ENCODE measurements around the gene OR56B4. TPM values are rescaled to one million over a fixed set of nuclear protein-coding genes. Genes with fewer than 3 reads are reported as not detected.
"Not testable (repeated sequence)": the region's sequence is repeated elsewhere in the genome, so short reads cannot be mapped to it uniquely, and the experiment has no call there.

Gene OR56B4
- total RNA-seq, 2 experiments from 2014 or later: not detected

- Mint-ChIP-seq H3K4me3 (no peak overlapping the region), H3K36me3 (no peaks in the 10 kb centered on the region), H3K27ac (no peak overlapping the region), H3K27me3 (peaks cover 2% of the 10 kb centered on the region), H3K4me1 (ENCODE audit: low read depth) (no peaks in the 10 kb centered on the region), H3K9me3 (no peaks in the 10 kb centered on the region)
- no peak for DNase-seq
- ChIA-PET POLR2A (no interaction called here), CTCF (no interaction called here)
- intact Hi-C loops (cut with micrococcal nuclease): no loop called here
Observed at GRCh38 chr11:6110011-6110410, 2.5 kb downstream of the OR56B4 start.

DNA sequence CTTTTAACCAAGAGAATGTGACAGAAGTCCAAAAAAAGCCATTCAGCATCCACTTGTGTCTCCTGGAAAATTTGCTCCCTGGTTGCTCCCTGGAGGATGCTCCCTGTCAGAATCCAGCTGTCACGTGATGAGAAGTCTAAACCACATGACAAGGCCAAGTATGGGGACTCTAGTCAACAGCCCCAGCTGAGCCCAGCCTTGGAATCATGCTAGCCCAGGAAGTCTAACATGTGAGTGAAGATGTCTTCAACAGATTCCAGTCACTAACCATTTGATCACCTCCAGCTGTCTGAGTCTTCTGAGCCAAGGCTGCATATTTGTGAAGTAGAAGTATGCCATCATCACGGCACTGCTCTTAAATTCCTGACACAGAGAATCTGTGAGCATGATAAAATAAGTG lies 4.2 kb downstream of the OR56B4 start:
- H3K4me3 Mint-ChIP-seq: no peak overlapping the region
- CTCF ChIA-PET: no interaction called here
- POLR2A ChIA-PET: no interaction called here
- H3K36me3 Mint-ChIP-seq: no peaks in the 10 kb centered on the region
- H3K9me3 Mint-ChIP-seq: no peaks in the 10 kb centered on the region
- intact Hi-C loops (cut with micrococcal nuclease): no loop called here
- peaks cover 2% of the 10 kb centered on the region for H3K27me3 Mint-ChIP-seq
- H3K4me1 Mint-ChIP-seq (ENCODE audit: low read depth): no peaks in the 10 kb centered on the region
- no peak for DNase-seq
- no peak overlapping the region for H3K27ac Mint-ChIP-seq

GRCh38 chr11:6116638-6117037 lies 9.2 kb downstream of the OR56B4 start:
- Mint-ChIP-seq H3K4me3 (no peak overlapping the region), H3K27ac (no peak overlapping the region), H3K9me3 (peaks cover 10% of the 10 kb centered on the region), H3K36me3 (no peaks in the 10 kb centered on the region), H3K4me1 (ENCODE audit: low read depth) (no peaks in the 10 kb centered on the region), H3K27me3 (peaks cover 8% of the 10 kb centered on the region)
- no peak for DNase-seq
- POLR2A ChIA-PET: no interaction called here
- CTCF ChIA-PET: interaction anchor here (0.7 kb wide), 1 partner anchor 220 kb away, joined by 4 read pairs; no protein-coding TSS in a partner anchor
- intact Hi-C loops (cut with micrococcal nuclease): no loop called here

- no peak for DNase-seq
- Mint-ChIP-seq H3K27ac (no peak overlapping the region), H3K9me3 (peaks cover 2% of the 10 kb centered on the region), H3K4me3 (no peak overlapping the region), H3K36me3 (no peaks in the 10 kb centered on the region), H3K4me1 (ENCODE audit: low read depth) (no peaks in the 10 kb centered on the region), H3K27me3 (no peaks in the 10 kb centered on the region)
- ChIA-PET POLR2A (no interaction called here), CTCF (no interaction called here)
- intact Hi-C loops (cut with micrococcal nuclease): no loop called here
Observed at GRCh38 chr11:6124245-6124644, 16.8 kb downstream of the OR56B4 start.

DNA sequence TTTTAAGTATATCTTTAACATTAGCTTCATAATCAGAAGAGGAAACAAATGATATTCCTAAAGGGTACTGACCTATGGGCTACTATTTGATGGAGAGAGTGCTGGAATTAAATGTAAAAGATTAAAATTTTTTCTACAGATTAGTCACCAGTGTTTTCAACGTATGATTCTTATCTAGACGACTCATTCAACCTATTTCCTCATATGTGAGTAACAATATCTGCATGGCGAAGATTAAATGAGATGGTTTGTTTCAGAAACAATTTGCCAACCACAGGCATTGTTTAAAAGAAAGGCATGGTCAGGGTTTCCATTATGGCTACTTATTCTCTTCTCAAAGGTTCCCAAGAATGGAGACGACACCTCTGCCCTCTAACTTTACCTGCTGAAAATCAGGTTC lies 20.4 kb downstream of the OR56B4 start:
- Mint-ChIP-seq H3K27me3 (no peaks in the 10 kb centered on the region), H3K36me3 (no peaks in the 10 kb centered on the region), H3K9me3 (no peaks in the 10 kb centered on the region), H3K27ac (no peak overlapping the region), H3K4me1 (ENCODE audit: low read depth) (no peaks in the 10 kb centered on the region), H3K4me3 (no peak overlapping the region)
- intact Hi-C loops (cut with micrococcal nuclease): no loop called here
- DNase-seq: no peak
- POLR2A ChIA-PET: no interaction called here
- CTCF ChIA-PET: no interaction called here

DNA sequence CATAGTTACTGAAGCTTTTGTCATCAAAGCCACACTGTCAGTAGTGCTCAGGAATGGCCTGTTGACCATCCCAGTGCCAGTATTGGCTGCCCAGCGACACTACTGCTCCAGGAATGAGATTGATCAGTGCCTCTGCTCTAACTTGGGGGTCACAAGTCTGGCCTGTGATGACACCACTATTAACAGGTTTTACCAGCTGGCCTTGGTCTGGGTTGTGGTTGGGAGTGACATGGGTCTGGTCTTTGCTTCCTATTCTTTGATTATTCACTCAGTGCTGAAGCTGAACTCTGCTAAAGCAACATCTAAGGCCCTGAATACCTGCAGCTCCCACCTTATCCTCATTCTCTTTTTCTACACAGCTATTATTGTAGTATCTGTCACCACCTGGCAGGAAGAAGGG lies 21.5 kb downstream of the OR56B4 start:
- CTCF ChIA-PET: interaction anchor here (0.8 kb wide), 1 partner anchor 131 kb away, joined by 3 read pairs; no protein-coding TSS in a partner anchor
- no peaks in the 10 kb centered on the region for H3K9me3 Mint-ChIP-seq
- no peaks in the 10 kb centered on the region for H3K36me3 Mint-ChIP-seq
- no peak overlapping the region for H3K27ac Mint-ChIP-seq
- no peaks in the 10 kb centered on the region for H3K4me1 Mint-ChIP-seq (ENCODE audit: low read depth)
- H3K4me3 Mint-ChIP-seq: no peak overlapping the region
- intact Hi-C loops (cut with micrococcal nuclease): no loop called here
- no peaks in the 10 kb centered on the region for H3K27me3 Mint-ChIP-seq
- POLR2A ChIA-PET: no interaction called here
- DNase-seq: no peak

- POLR2A ChIA-PET: no interaction called here
- no peaks in the 10 kb centered on the region for H3K9me3 Mint-ChIP-seq
- intact Hi-C loops (cut with micrococcal nuclease): no loop called here
- no peak overlapping the region for H3K27ac Mint-ChIP-seq
- no peak for DNase-seq
- CTCF ChIA-PET: no interaction called here
- no peaks in the 10 kb centered on the region for H3K4me1 Mint-ChIP-seq (ENCODE audit: low read depth)
- no peak overlapping the region for H3K4me3 Mint-ChIP-seq
- no peaks in the 10 kb centered on the region for H3K36me3 Mint-ChIP-seq
- H3K27me3 Mint-ChIP-seq: no peaks in the 10 kb centered on the region
Observed at GRCh38 chr11:6129635-6130034, 22.2 kb downstream of the OR56B4 start.

GRCh38 chr11:6132431-6132830 lies 24.9 kb downstream of the OR56B4 start:
- Mint-ChIP-seq H3K27ac (no peak overlapping the region), H3K4me1 (ENCODE audit: low read depth) (no peaks in the 10 kb centered on the region), H3K36me3 (no peaks in the 10 kb centered on the region), H3K27me3 (no peaks in the 10 kb centered on the region), H3K4me3 (no peak overlapping the region), H3K9me3 (no peaks in the 10 kb centered on the region)
- POLR2A ChIA-PET: no interaction called here
- DNase-seq: no peak
- intact Hi-C loops (cut with micrococcal nuclease): no loop called here
- CTCF ChIA-PET: no interaction called here

- H3K36me3 Mint-ChIP-seq; H3K9me3 Mint-ChIP-seq; CTCF ChIA-PET; H3K4me1 Mint-ChIP-seq (ENCODE audit: low read depth); intact Hi-C loops (cut with micrococcal nuclease); H3K4me3 Mint-ChIP-seq; H3K27ac Mint-ChIP-seq; DNase-seq; POLR2A ChIA-PET; H3K27me3 Mint-ChIP-seq: not testable (repeated sequence)
Observed at GRCh38 chr11:6135936-6136335, 28.5 kb downstream of the OR56B4 start.

DNA sequence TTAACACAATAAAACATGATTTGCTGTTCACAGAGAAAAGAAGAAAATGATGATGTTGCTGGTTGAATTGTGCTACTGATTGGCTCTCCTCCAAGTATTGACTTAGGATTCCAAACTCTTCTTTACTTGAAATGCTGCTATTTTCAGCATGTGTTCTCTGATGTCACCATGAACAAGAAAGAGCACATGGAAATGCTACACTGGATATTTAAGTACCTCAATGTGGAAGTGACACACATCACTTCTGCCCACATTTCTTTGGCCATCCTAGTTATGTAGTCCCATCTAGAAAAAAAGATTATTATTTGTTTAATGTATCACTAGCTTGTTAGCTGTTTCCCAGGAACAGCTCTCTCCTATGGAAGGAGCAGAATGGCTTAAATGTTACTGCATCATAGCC lies 35.5 kb downstream of the OR56B4 start:
- H3K27me3 Mint-ChIP-seq: peaks cover 7% of the 10 kb centered on the region
- H3K36me3 Mint-ChIP-seq: no peaks in the 10 kb centered on the region
- no peak overlapping the region for H3K27ac Mint-ChIP-seq
- no peak overlapping the region for H3K4me3 Mint-ChIP-seq
- POLR2A ChIA-PET: no interaction called here
- no peak for DNase-seq
- no peaks in the 10 kb centered on the region for H3K4me1 Mint-ChIP-seq (ENCODE audit: low read depth)
- H3K9me3 Mint-ChIP-seq: peaks cover 2% of the 10 kb centered on the region
- CTCF ChIA-PET: no interaction called here
- intact Hi-C loops (cut with micrococcal nuclease): no loop called here

DNA sequence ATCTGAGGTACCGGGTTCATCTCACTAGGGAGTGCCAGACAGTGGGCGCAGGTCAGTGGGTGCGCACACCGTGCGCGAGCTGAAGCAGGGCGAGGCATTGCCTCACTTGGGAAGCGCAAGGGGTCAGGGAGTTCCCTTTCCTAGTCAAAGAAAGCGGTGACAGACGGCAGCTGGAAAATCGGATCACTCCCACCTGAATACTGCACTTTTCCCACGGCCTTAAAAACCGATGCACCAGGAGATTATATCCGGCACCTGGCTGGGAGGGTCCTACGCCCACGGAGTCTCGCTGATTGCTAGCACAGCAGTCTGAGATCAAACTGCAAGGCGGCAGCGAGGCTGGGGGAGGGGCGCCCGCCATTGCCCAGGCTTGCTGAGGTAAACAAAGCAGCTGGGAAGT lies 36.3 kb downstream of the OR56B4 start:
- H3K4me3 Mint-ChIP-seq; H3K4me1 Mint-ChIP-seq (ENCODE audit: low read depth); intact Hi-C loops (cut with micrococcal nuclease); H3K27me3 Mint-ChIP-seq; H3K36me3 Mint-ChIP-seq; H3K27ac Mint-ChIP-seq; DNase-seq; H3K9me3 Mint-ChIP-seq; POLR2A ChIA-PET; CTCF ChIA-PET: not testable (repeated sequence)

GRCh38 chr11:6151117-6151516 lies 43.6 kb downstream of the OR56B4 start:
- Mint-ChIP-seq H3K4me1 (ENCODE audit: low read depth) (no peaks in the 10 kb centered on the region), H3K4me3 (no peak overlapping the region), H3K27me3 (peaks cover 2% of the 10 kb centered on the region), H3K9me3 (peaks cover 5% of the 10 kb centered on the region), H3K36me3 (no peaks in the 10 kb centered on the region), H3K27ac (no peak overlapping the region)
- intact Hi-C loops (cut with micrococcal nuclease): no loop called here
- ChIA-PET POLR2A (no interaction called here), CTCF (no interaction called here)
- DNase-seq: no peak

DNA sequence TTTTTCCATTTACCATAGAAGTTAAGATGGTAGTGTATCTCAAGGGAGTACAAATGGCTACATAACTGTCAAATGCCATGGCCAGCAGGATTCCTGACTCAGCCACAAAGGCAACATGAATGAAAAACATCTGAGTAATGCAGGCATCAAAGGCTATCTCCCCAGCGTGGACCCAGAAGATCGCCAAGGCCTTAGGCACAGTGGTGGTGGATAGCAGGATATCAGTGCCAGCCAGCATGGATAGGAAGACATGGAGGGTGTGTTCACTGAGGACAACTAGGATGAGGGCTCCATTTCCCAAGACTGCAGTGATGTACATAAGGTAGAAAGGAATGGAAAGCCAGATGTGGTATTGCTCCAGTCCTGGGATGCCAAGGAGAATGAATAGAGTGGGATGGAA lies 44.6 kb downstream of the OR56B4 start:
- ChIA-PET POLR2A (no interaction called here), CTCF (no interaction called here)
- H3K4me1 Mint-ChIP-seq (ENCODE audit: low read depth): no peaks in the 10 kb centered on the region
- intact Hi-C loops (cut with micrococcal nuclease): no loop called here
- no peak overlapping the region for H3K27ac Mint-ChIP-seq
- DNase-seq: no peak
- H3K4me3 Mint-ChIP-seq: no peak overlapping the region
- no peaks in the 10 kb centered on the region for H3K36me3 Mint-ChIP-seq
- H3K27me3 Mint-ChIP-seq: peaks cover 2% of the 10 kb centered on the region
- peaks cover 5% of the 10 kb centered on the region for H3K9me3 Mint-ChIP-seq

All from activated CD4-positive, alpha-beta memory T cell treated with anti-CD3 and anti-CD28 coated beads for 36 hours (primary cell).